Progenitor cell of endocrine pancreas (in vitro differentiated cells): ENCODE results near the gene TUBA8. TPM values are rescaled to one million over a fixed set of nuclear protein-coding genes. Genes with fewer than 3 reads are reported as not detected.

Experiments used
- DNase-seq: peaks from one replicate; pipeline ENCODE4 v3.0.0; 2021; ENCODE audit warnings: low spot score; ENCODE audit not compliant: unreplicated experiment
- H3K27ac Mint-ChIP-seq: 2 replicates; pipeline ENCODE4 v1.8.0; 2021; ENCODE audit warnings: mild to moderate bottlenecking, moderate library complexity, mixed read lengths
- H3K27me3 Mint-ChIP-seq: 2 replicates; pipeline ENCODE4 v1.8.0; 2021; ENCODE audit warnings: mixed read lengths
- H3K36me3 Mint-ChIP-seq: 2 replicates; pipeline ENCODE4 v1.8.0; 2022; ENCODE audit warnings: mixed read lengths; ENCODE audit not compliant: insufficient read depth
- H3K4me1 Mint-ChIP-seq: 2 replicates; pipeline ENCODE4 v1.8.0; 2021; ENCODE audit warnings: low read depth, mixed read lengths
- H3K4me3 Mint-ChIP-seq: 2 replicates; pipeline ENCODE4 v1.8.0; 2021; ENCODE audit warnings: low read depth, mild to moderate bottlenecking, moderate library complexity, mixed read lengths
- H3K9me3 Mint-ChIP-seq: 2 replicates; pipeline ENCODE4 v1.8.0; 2021; ENCODE audit warnings: low read depth, mixed read lengths
- CTCF ChIP-seq: fragments of 200-600 bp; sonication (generic); IDR thresholded peaks from one replicate; pipeline ENCODE4 v1.5.0; 2021; ENCODE audit warnings: antibody characterized with exemption, mild to moderate bottlenecking; ENCODE audit not compliant: unreplicated experiment
- total RNA-seq: library from RNA; stranded (reverse); gene quantifications from 2 replicates; pipeline ENCODE4 v1.2.1, GENCODE V29; 2021

TUBA8 gene
- total RNA-seq, 1 donor from 2014 or later = 2.4 TPM

- Mint-ChIP-seq H3K36me3 (no peaks in the 10 kb centered on the region), H3K27me3 (peaks cover 47% of the 10 kb centered on the region), H3K9me3 (no peaks in the 10 kb centered on the region), H3K27ac (no peak overlapping the region), H3K4me1 (peaks cover 8% of the 10 kb centered on the region), H3K4me3 (no peak overlapping the region)
- no peak for DNase-seq
- no peak for TF ChIP-seq CTCF
Observed at GRCh38 chr22:18113680-18114394, 3.2 kb downstream of the TUBA8 start.

- H3K4me1 Mint-ChIP-seq = peaks cover 8% of the 10 kb centered on the region
Observed at GRCh38 chr22:18114495-18114894, 3.9 kb downstream of the TUBA8 start.

GRCh38 chr22:18114976-18115652 lies 4.5 kb downstream of the TUBA8 start:
- no peak overlapping the region for H3K27ac Mint-ChIP-seq
- H3K9me3 Mint-ChIP-seq = no peaks in the 10 kb centered on the region
- H3K4me3 Mint-ChIP-seq = no peak overlapping the region
- no peak for DNase-seq
- TF ChIP-seq CTCF = no peak
- peaks cover 35% of the 10 kb centered on the region for H3K27me3 Mint-ChIP-seq
- H3K4me1 Mint-ChIP-seq = peaks cover 3% of the 10 kb centered on the region
- no peaks in the 10 kb centered on the region for H3K36me3 Mint-ChIP-seq

More at GRCh38 chr22:18114495-18114894, 3.9 kb downstream of the TUBA8 start:
- Mint-ChIP-seq H3K27ac (no peak overlapping the region), H3K9me3 (no peaks in the 10 kb centered on the region), H3K27me3 (peaks cover 41% of the 10 kb centered on the region), H3K36me3 (no peaks in the 10 kb centered on the region), H3K4me3 (no peak overlapping the region)
- no peak for DNase-seq
- no peak for TF ChIP-seq CTCF

- Mint-ChIP-seq H3K4me1 (peaks cover 1% of the 10 kb centered on the region), H3K4me3 (no peak overlapping the region), H3K27me3 (peaks cover 30% of the 10 kb centered on the region), H3K27ac (no peak overlapping the region), H3K9me3 (no peaks in the 10 kb centered on the region), H3K36me3 (no peaks in the 10 kb centered on the region)
- no peak for DNase-seq
- TF ChIP-seq CTCF = no peak
Observed at GRCh38 chr22:18115906-18116371, 5.3 kb downstream of the TUBA8 start.

- H3K27me3 Mint-ChIP-seq = peaks cover 24% of the 10 kb centered on the region
- no peak overlapping the region for H3K4me3 Mint-ChIP-seq
- no peaks in the 10 kb centered on the region for H3K9me3 Mint-ChIP-seq
- TF ChIP-seq CTCF = no peak
- DNase-seq = no peak
- no peak overlapping the region for H3K27ac Mint-ChIP-seq
- H3K36me3 Mint-ChIP-seq = no peaks in the 10 kb centered on the region
- no peaks in the 10 kb centered on the region for H3K4me1 Mint-ChIP-seq
Observed at GRCh38 chr22:18116634-18117033, 6.0 kb downstream of the TUBA8 start.
